CD14-positive monocyte (primary cell): ENCODE measurements around the gene UTS2B. TPM values are rescaled to one million over a fixed set of nuclear protein-coding genes. Genes with fewer than 3 reads are reported as not detected.

ENCODE experiments used
- DNase-seq, 3 donors: peaks; one replicate each; pipeline ENCODE4 v3.0.0-alpha.2; 2011 to 2022
- H2AFZ ChIP-seq: 2 replicates; pipeline ENCODE4 v1.6.0; 2012; ENCODE audit warnings: mild to moderate bottlenecking, low read depth, low read length, inconsistent platforms; ENCODE audit not compliant: insufficient read depth, poor library complexity, severe bottlenecking
- H3K27ac ChIP-seq, 2 donors: 1 replicate in 1 of 2; 2 replicates in 1 of 2; pipeline ENCODE4 v1.5.1; 2012 to 2013; ENCODE audit warnings: low read length in 2 of 2, control low read depth in 1 of 2, inconsistent platforms in 1 of 2, low read depth in 1 of 2, mild to moderate bottlenecking in 1 of 2
- H3K27me3 ChIP-seq, 2 donors: one replicate each; pipeline versions ENCODE4 v1.6.0 to v1.6.1; 2011 to 2013; ENCODE audit warnings: low read length in 2 of 2; ENCODE audit not compliant: control insufficient read depth in 2 of 2, insufficient read depth in 2 of 2
- H3K36me3 ChIP-seq, 2 donors: replicated peaks in 1 of 2; 1 replicate in 1 of 2; 2 replicates in 1 of 2; pipeline versions ENCODE4 v1.5.1 to v1.6.1; 2012 to 2013; ENCODE audit warnings: low read length in 2 of 2, control low read depth in 1 of 2, inconsistent platforms in 1 of 2, mild to moderate bottlenecking in 1 of 2; ENCODE audit not compliant: insufficient read depth in 2 of 2, control insufficient read depth in 1 of 2
- H3K4me1 ChIP-seq, 2 donors: 1 replicate in 1 of 2; 2 replicates in 1 of 2; pipeline versions ENCODE4 v1.5.1 to v1.6.1; 2012 to 2013; ENCODE audit warnings: low read length in 2 of 2, control low read depth in 1 of 2, inconsistent platforms in 1 of 2, mild to moderate bottlenecking in 1 of 2, moderate library complexity in 1 of 2; ENCODE audit not compliant: insufficient read depth in 2 of 2, control insufficient read depth in 1 of 2
- H3K4me2 ChIP-seq: replicated peaks from 2 replicates; pipeline ENCODE3; 2012; ENCODE audit warnings: low read length, moderate library complexity, mild to moderate bottlenecking; ENCODE audit not compliant: poor library complexity, severe bottlenecking; ENCODE audit errors: extremely low read depth
- H3K4me3 ChIP-seq, 3 experiments: fragments of 200-600 bp in 1 of 3; sonication (generic) in 1 of 3; replicated peaks in 1 of 3; 1 replicate in 2 of 3; 2 replicates in 1 of 3; pipeline ENCODE4 v1.5.1; 2011 to 2013; ENCODE audit warnings: low read length in 3 of 3, mild to moderate bottlenecking in 3 of 3, control low read depth in 2 of 3, low read depth in 2 of 3, inconsistent platforms in 1 of 3, moderate library complexity in 1 of 3
- H3K79me2 ChIP-seq: 2 replicates; pipeline ENCODE4 v1.6.0; 2012; ENCODE audit warnings: mild to moderate bottlenecking, control low read depth, inconsistent platforms, low read length, moderate library complexity; ENCODE audit not compliant: insufficient read depth
- H3K9ac ChIP-seq: 2 replicates; pipeline ENCODE4 v1.6.0; 2017; ENCODE audit warnings: low read length, mild to moderate bottlenecking; ENCODE audit not compliant: insufficient read depth, poor library complexity, severe bottlenecking
- H3K9me3 ChIP-seq, 2 donors: replicated peaks in 1 of 2; 1 replicate in 1 of 2; 2 replicates in 1 of 2; pipeline versions ENCODE4 v1.5.1 to v1.6.1; 2012 to 2013; ENCODE audit warnings: low read length in 2 of 2, control low read depth in 1 of 2; ENCODE audit not compliant: control insufficient read depth in 1 of 2, insufficient read depth in 1 of 2
- H4K20me1 ChIP-seq: 2 replicates; pipeline ENCODE4 v1.6.0; 2012; ENCODE audit warnings: mild to moderate bottlenecking, low read length, control low read depth, moderate library complexity; ENCODE audit not compliant: insufficient read depth
- H3K27ac Mint-ChIP-seq, 7 donors: one replicate each; pipeline ENCODE4 v1.8.0; 2020; ENCODE audit warnings: mild to moderate bottlenecking in 7 of 7, mixed read lengths in 7 of 7, moderate library complexity in 6 of 7, inconsistent platforms in 2 of 7
- H3K27me3 Mint-ChIP-seq, 3 donors: one replicate each; pipeline ENCODE4 v1.8.0; 2021 to 2022; ENCODE audit warnings: low read depth in 3 of 3, mild to moderate bottlenecking in 3 of 3, mixed read lengths in 3 of 3, moderate library complexity in 3 of 3, inconsistent platforms in 1 of 3
- H3K36me3 Mint-ChIP-seq, 2 donors: one replicate each; pipeline ENCODE4 v1.8.0; 2020; ENCODE audit warnings: mixed read lengths in 2 of 2, inconsistent platforms in 1 of 2, mild to moderate bottlenecking in 1 of 2
- H3K4me1 Mint-ChIP-seq: one replicate; pipeline ENCODE4 v1.8.0; 2020; ENCODE audit warnings: mild to moderate bottlenecking, mixed read lengths
- H3K4me3 Mint-ChIP-seq, 2 donors: one replicate each; pipeline ENCODE4 v1.8.0; 2020; ENCODE audit warnings: mild to moderate bottlenecking in 2 of 2, mixed read lengths in 2 of 2, moderate library complexity in 1 of 2
- H3K9me3 Mint-ChIP-seq, 7 donors: one replicate each; pipeline ENCODE4 v1.8.0; 2020 to 2022; ENCODE audit warnings: mixed read lengths in 7 of 7, mild to moderate bottlenecking in 6 of 7, moderate library complexity in 6 of 7, inconsistent platforms in 2 of 7
- WGBS: methylation state at CpG from one replicate; pipeline ENCODE4 v1.1.5; 2013; ENCODE audit warnings: missing lambda C conversion rate; ENCODE audit not compliant: insufficient coverage; 5-methylcytosine and 5-hydroxymethylcytosine counted together
- intact Hi-C, 2 donors: fragments of 100-400 bp; cut with micrococcal nuclease; formaldehyde crosslinking; loops; one replicate each; pipeline versions ENCODE4 v1.15.0 to v1.15.1; 2023
- polyA plus RNA-seq, 3 donors: library from polyadenylated mRNA; depleted of rRNA in 1 of 3; unstranded in 2 of 3; stranded (reverse) in 1 of 3; fragments of 300-500 nt in 2 of 3; fragments of >200 nt in 1 of 3; fragmentation: Illumina TruSeq in 2 of 3; gene quantifications; 1 replicate in 2 of 3; 2 replicates in 1 of 3; pipeline ENCODE4 v1.2.3, GENCODE V29; 2012 to 2021
- TF ChIP-seq, protein P1 (sequence below): fragments of 200-600 bp; IDR thresholded peaks from one replicate; pipeline ENCODE4 v1.8.0; 2022; ENCODE audit warnings: antibody characterized with exemption, mild to moderate bottlenecking

The UTS2B gene
- polyA plus RNA-seq, 3 donors, result not detected

DNA sequence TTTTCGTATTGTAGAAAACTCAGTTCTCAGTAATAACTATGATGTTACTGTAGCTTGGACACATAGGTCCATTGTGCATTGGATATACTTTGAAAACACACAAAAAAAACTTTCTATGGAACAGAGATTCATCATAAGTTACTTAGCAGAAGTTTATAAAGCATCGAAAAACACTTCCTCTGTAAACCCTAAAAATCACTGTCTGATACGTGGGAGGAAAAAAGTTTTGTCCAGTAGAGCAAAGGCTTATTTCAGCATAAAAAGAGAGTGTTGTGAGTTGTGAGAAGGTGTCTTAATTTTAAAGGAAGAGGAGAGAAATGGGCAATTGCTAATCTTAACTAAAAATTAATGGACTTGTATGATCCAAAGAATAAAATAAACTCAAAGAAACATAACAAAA lies 66.5 kb downstream of the UTS2B start:
- H3K4me3 Mint-ChIP-seq, result no peak overlapping the region
- no peak for DNase-seq
- no peaks in the 10 kb centered on the region for H3K27me3 Mint-ChIP-seq
- H3K36me3 Mint-ChIP-seq, result no peaks in the 10 kb centered on the region
- peaks cover 18% of the 10 kb centered on the region for H3K4me1 Mint-ChIP-seq
- H2AFZ ChIP-seq, result no peak overlapping the region
- TF ChIP-seq, protein P1, sequence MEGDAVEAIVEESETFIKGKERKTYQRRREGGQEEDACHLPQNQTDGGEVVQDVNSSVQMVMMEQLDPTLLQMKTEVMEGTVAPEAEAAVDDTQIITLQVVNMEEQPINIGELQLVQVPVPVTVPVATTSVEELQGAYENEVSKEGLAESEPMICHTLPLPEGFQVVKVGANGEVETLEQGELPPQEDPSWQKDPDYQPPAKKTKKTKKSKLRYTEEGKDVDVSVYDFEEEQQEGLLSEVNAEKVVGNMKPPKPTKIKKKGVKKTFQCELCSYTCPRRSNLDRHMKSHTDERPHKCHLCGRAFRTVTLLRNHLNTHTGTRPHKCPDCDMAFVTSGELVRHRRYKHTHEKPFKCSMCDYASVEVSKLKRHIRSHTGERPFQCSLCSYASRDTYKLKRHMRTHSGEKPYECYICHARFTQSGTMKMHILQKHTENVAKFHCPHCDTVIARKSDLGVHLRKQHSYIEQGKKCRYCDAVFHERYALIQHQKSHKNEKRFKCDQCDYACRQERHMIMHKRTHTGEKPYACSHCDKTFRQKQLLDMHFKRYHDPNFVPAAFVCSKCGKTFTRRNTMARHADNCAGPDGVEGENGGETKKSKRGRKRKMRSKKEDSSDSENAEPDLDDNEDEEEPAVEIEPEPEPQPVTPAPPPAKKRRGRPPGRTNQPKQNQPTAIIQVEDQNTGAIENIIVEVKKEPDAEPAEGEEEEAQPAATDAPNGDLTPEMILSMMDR, result no peak
- H3K9me3 Mint-ChIP-seq, result peaks cover 0 to 6% (median 2%) of the 10 kb centered on the region in 7 donors
- H3K9me3 ChIP-seq, result no peaks in the 10 kb centered on the region
- no peaks in the 10 kb centered on the region for H4K20me1 ChIP-seq
- no peak overlapping the region for H3K4me3 ChIP-seq
- no peak overlapping the region for H3K9ac ChIP-seq
- H3K27ac Mint-ChIP-seq, result no peak overlapping the region
- no peak overlapping the region for H3K4me2 ChIP-seq
- intact Hi-C loops, result no loop called here
- no peaks in the 10 kb centered on the region for H3K36me3 ChIP-seq
- H3K27ac ChIP-seq, result no peak overlapping the region
- H3K4me1 ChIP-seq, result peaks cover 9 to 10% of the 10 kb centered on the region in 2 donors
- no CpG with 5 or more reads among the region's 3 CpGs for WGBS
- H3K79me2 ChIP-seq, result no peaks in the 10 kb centered on the region
- no peaks in the 10 kb centered on the region for H3K27me3 ChIP-seq

DNA sequence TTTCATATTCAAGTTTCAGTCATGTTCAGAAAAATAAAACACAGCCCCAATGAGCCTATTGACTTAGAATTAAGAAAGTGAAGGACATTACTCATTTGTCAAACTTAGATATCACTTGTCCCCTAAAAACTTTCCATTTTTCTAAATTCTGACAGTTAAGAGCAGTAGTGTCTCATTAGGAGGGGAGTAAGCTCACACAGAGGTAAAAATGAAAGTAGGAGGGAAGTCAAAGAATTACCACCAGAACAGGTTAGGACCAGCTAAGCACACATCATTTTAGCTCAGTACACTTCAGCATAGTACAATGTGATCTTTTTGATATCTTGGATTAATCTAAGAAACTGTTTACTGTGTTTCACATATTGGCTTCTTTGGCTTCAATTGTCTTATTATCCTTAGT lies 67.0 kb downstream of the UTS2B start:
- no peak overlapping the region for H3K4me3 Mint-ChIP-seq
- TF ChIP-seq, protein P1, result no peak
- no peaks in the 10 kb centered on the region for H3K27me3 Mint-ChIP-seq
- intact Hi-C loops, result no loop called here
- Histone ChIP-seq H3K4me1 (peaks cover 14 to 15% of the 10 kb centered on the region in 2 donors), H4K20me1 (no peaks in the 10 kb centered on the region), H3K9me3 (no peaks in the 10 kb centered on the region), H3K27me3 (no peaks in the 10 kb centered on the region), H3K9ac (no peak overlapping the region), H3K4me2 (no peak overlapping the region), H2AFZ (no peak overlapping the region), H3K4me3 (no peak overlapping the region), H3K27ac (no peak overlapping the region), H3K79me2 (no peaks in the 10 kb centered on the region), H3K36me3 (no peaks in the 10 kb centered on the region)
- DNase-seq, result no peak
- H3K36me3 Mint-ChIP-seq, result no peaks in the 10 kb centered on the region
- H3K4me1 Mint-ChIP-seq, result peaks cover 23% of the 10 kb centered on the region
- H3K27ac Mint-ChIP-seq, result peak overlapping the region in 1 of 7 donors; percentile 5
- H3K9me3 Mint-ChIP-seq, result peaks cover 0 to 6% (median 2%) of the 10 kb centered on the region in 7 donors
